ENCODE data around the gene ERVFRD-1.
A peak's percentile ranks its signal among the peaks of the same experiment; 100 is the strongest.

ERVFRD-1 gene

GRCh38 chr6:11110921-11111768 is at the start of gene ERVFRD-1:
Gene ERVFRD-1, minus strand, starts transcription at chr6:11111725. Its CDS starts 6,415 bp downstream, at chr6:11105310.
- no peak for DNase-seq (ENCODE audit: low spot score)

- DNase-seq (ENCODE audit: low spot score): no peak
Observed at GRCh38 chr6:11160199-11160598, 48.7 kb upstream of the ERVFRD-1 start.

GRCh38 chr6:11155589-11155988 is 44.1 kb upstream of the ERVFRD-1 start:
- DNase-seq (ENCODE audit: low spot score): no peak

- no peak for DNase-seq (ENCODE audit: low spot score)
Observed at GRCh38 chr6:11153447-11153846, 41.9 kb upstream of the ERVFRD-1 start.

- no peak for DNase-seq (ENCODE audit: low spot score)
Observed at GRCh38 chr6:11152581-11152980, 41.1 kb upstream of the ERVFRD-1 start.

- DNase-seq (ENCODE audit: low spot score): no peak
Observed at GRCh38 chr6:11151488-11151887, 40.0 kb upstream of the ERVFRD-1 start.

- DNase-seq (ENCODE audit: low spot score): no peak
Observed at GRCh38 chr6:11149551-11149950, 38.0 kb upstream of the ERVFRD-1 start.

- no peak for DNase-seq (ENCODE audit: low spot score)
Observed at GRCh38 chr6:11146117-11146826, 34.7 kb upstream of the ERVFRD-1 start.

- DNase-seq (ENCODE audit: low spot score): peak; percentile 68
Observed at GRCh38 chr6:11144393-11144851, 32.9 kb upstream of the ERVFRD-1 start.

GRCh38 chr6:11143394-11144371 is 32.2 kb upstream of the ERVFRD-1 start:
- peak; percentile 89 for DNase-seq (ENCODE audit: low spot score)

GRCh38 chr6:11142296-11143027 is 30.9 kb upstream of the ERVFRD-1 start:
- DNase-seq (ENCODE audit: low spot score): peak; percentile 6

GRCh38 chr6:11141295-11141694 is 29.8 kb upstream of the ERVFRD-1 start:
- no peak for DNase-seq (ENCODE audit: low spot score)

- no peak for DNase-seq (ENCODE audit: low spot score)
Observed at GRCh38 chr6:11140056-11140455, 28.5 kb upstream of the ERVFRD-1 start.

GRCh38 chr6:11139051-11139960 is 27.8 kb upstream of the ERVFRD-1 start:
- peak; percentile 38 for DNase-seq (ENCODE audit: low spot score)

- DNase-seq (ENCODE audit: low spot score): no peak
Observed at GRCh38 chr6:11136809-11137208, 25.3 kb upstream of the ERVFRD-1 start.

GRCh38 chr6:11133281-11133680 is 21.8 kb upstream of the ERVFRD-1 start:
- DNase-seq (ENCODE audit: low spot score): no peak

GRCh38 chr6:11132194-11132888 is 20.8 kb upstream of the ERVFRD-1 start:
- no peak for DNase-seq (ENCODE audit: low spot score)

- DNase-seq (ENCODE audit: low spot score): no peak
Observed at GRCh38 chr6:11130605-11131004, 19.1 kb upstream of the ERVFRD-1 start.

GRCh38 chr6:11129908-11130565 is 18.5 kb upstream of the ERVFRD-1 start:
- no peak for DNase-seq (ENCODE audit: low spot score)
